ENCODE results near the gene MINK1.

- TF ChIP-seq CTCF (IDR thresholded peaks at IDR 0.05) (no peak), EP300 (IDR thresholded peaks at IDR 0.05) (no peak)
Observed at GRCh38 chr17:4870855-4871254, 37.7 kb downstream of the MINK1 start.

Measured in ovary (tissue), 3 donors.